D341Med (cell line): Measurements from ENCODE around the gene PBX3.

Source experiments
- DNase-seq: peaks from one replicate; pipeline ENCODE4 v3.0.0; 2012; ENCODE audit warnings: low spot score

The PBX3 gene

GRCh38 chr9:125997196-125997823 lies 250.1 kb downstream of the PBX3 start:
- peak; percentile 41 for DNase-seq

- peak; percentile 53 for DNase-seq
Observed at GRCh38 chr9:125998837-125999503, 251.8 kb downstream of the PBX3 start.

GRCh38 chr9:125999504-125999881 lies 252.3 kb downstream of the PBX3 start:
- peak; percentile 35 for DNase-seq

- DNase-seq: peak; percentile 17
Observed at GRCh38 chr9:126000256-126000655, 253.1 kb downstream of the PBX3 start.

- peak; percentile 29 for DNase-seq
Observed at GRCh38 chr9:126000731-126001580, 253.8 kb downstream of the PBX3 start.

- DNase-seq: peak; percentile 9
Observed at GRCh38 chr9:126001581-126002225, 254.5 kb downstream of the PBX3 start.

GRCh38 chr9:126002476-126003350 lies 255.5 kb downstream of the PBX3 start:
- DNase-seq: no peak

GRCh38 chr9:126009047-126009446 lies 261.9 kb downstream of the PBX3 start:
- no peak for DNase-seq

GRCh38 chr9:126014726-126015125 lies 267.6 kb downstream of the PBX3 start:
- DNase-seq: no peak

GRCh38 chr9:126015424-126015823 lies 268.3 kb downstream of the PBX3 start:
- no peak for DNase-seq

- DNase-seq: peak; percentile 80
Observed at GRCh38 chr9:126016579-126017290, 269.6 kb downstream of the PBX3 start.
